IPS-15b (cell line): ENCODE measurements around the gene MAP2K5.

Source experiments
- H3K27me3 ChIP-seq: one replicate; pipeline ENCODE4 v1.6.1; 2013; ENCODE audit warnings: low read length; ENCODE audit not compliant: control insufficient read depth, insufficient read depth
- H3K36me3 ChIP-seq: one replicate; pipeline ENCODE4 v1.6.1; 2013; ENCODE audit warnings: low read length; ENCODE audit not compliant: control insufficient read depth, insufficient read depth
- H3K4me1 ChIP-seq: one replicate; pipeline ENCODE4 v1.6.1; 2013; ENCODE audit warnings: mild to moderate bottlenecking, low read length; ENCODE audit not compliant: control insufficient read depth, insufficient read depth
- H3K4me3 ChIP-seq: one replicate; pipeline ENCODE4 v1.5.1; 2013; ENCODE audit warnings: low read depth, low read length
- H3K9ac ChIP-seq: one replicate; pipeline ENCODE4 v1.6.1; 2013; ENCODE audit warnings: low read depth, mild to moderate bottlenecking, low read length
- H3K9me3 ChIP-seq: one replicate; pipeline ENCODE4 v1.6.1; 2013; ENCODE audit warnings: mild to moderate bottlenecking, low read length; ENCODE audit not compliant: control insufficient read depth, insufficient read depth

Gene MAP2K5

GRCh38 chr15:67510597-67511190, 31.8 kb upstream of the MAP2K5 start:
- Histone ChIP-seq H3K9me3 (no peaks in the 10 kb centered on the region), H3K9ac (no peak overlapping the region), H3K27me3 (no peaks in the 10 kb centered on the region), H3K4me3 (no peak overlapping the region), H3K36me3 (no peaks in the 10 kb centered on the region), H3K4me1 (no peaks in the 10 kb centered on the region)

GRCh38 chr15:67511606-67512005, 30.9 kb upstream of the MAP2K5 start:
- H3K36me3 ChIP-seq = no peaks in the 10 kb centered on the region
- H3K4me1 ChIP-seq = no peaks in the 10 kb centered on the region
- no peaks in the 10 kb centered on the region for H3K9me3 ChIP-seq
- H3K4me3 ChIP-seq = no peak overlapping the region
- H3K9ac ChIP-seq = no peak overlapping the region
- H3K27me3 ChIP-seq = no peaks in the 10 kb centered on the region

- Histone ChIP-seq H3K9ac (no peak overlapping the region), H3K4me3 (no peak overlapping the region), H3K27me3 (no peaks in the 10 kb centered on the region), H3K4me1 (no peaks in the 10 kb centered on the region), H3K9me3 (no peaks in the 10 kb centered on the region), H3K36me3 (no peaks in the 10 kb centered on the region)
Measured at GRCh38 chr15:67512140-67512539, 30.4 kb upstream of the MAP2K5 start.

- Histone ChIP-seq H3K4me1 (no peaks in the 10 kb centered on the region), H3K9ac (no peak overlapping the region), H3K9me3 (no peaks in the 10 kb centered on the region), H3K4me3 (no peak overlapping the region), H3K27me3 (no peaks in the 10 kb centered on the region), H3K36me3 (no peaks in the 10 kb centered on the region)
Measured at GRCh38 chr15:67512933-67513714, 29.4 kb upstream of the MAP2K5 start.

- Histone ChIP-seq H3K36me3 (no peaks in the 10 kb centered on the region), H3K9ac (no peak overlapping the region), H3K4me1 (no peaks in the 10 kb centered on the region), H3K4me3 (no peak overlapping the region), H3K9me3 (no peaks in the 10 kb centered on the region), H3K27me3 (no peaks in the 10 kb centered on the region)
Measured at GRCh38 chr15:67515090-67515489, 27.4 kb upstream of the MAP2K5 start.

GRCh38 chr15:67515557-67515956, 26.9 kb upstream of the MAP2K5 start:
- no peaks in the 10 kb centered on the region for H3K27me3 ChIP-seq

GRCh38 chr15:67520321-67521028, 22.0 kb upstream of the MAP2K5 start:
- no peaks in the 10 kb centered on the region for H3K27me3 ChIP-seq
- H3K36me3 ChIP-seq = no peaks in the 10 kb centered on the region
- peak overlapping the region; percentile 82 for H3K4me3 ChIP-seq
- peaks cover 7% of the 10 kb centered on the region for H3K4me1 ChIP-seq
- H3K9me3 ChIP-seq = no peaks in the 10 kb centered on the region
- peak overlapping the region; percentile 9 for H3K9ac ChIP-seq

More at GRCh38 chr15:67515557-67515956, 26.9 kb upstream of the MAP2K5 start:
- Histone ChIP-seq H3K9me3 (no peaks in the 10 kb centered on the region), H3K4me3 (no peak overlapping the region), H3K36me3 (no peaks in the 10 kb centered on the region), H3K4me1 (no peaks in the 10 kb centered on the region), H3K9ac (no peak overlapping the region)

GRCh38 chr15:67521029-67521782, 21.3 kb upstream of the MAP2K5 start, which contains the start of gene C15orf61:
Gene C15orf61 (plus strand): TSS chr15:67521131. CDS start chr15:67521249, 118 bp downstream.
- H3K27me3 ChIP-seq = no peaks in the 10 kb centered on the region
- peak within 1 kb of the TSS; percentile 82 for H3K4me3 ChIP-seq
- peaks cover 7% of the 10 kb centered on the region for H3K4me1 ChIP-seq
- H3K9me3 ChIP-seq = no peaks in the 10 kb centered on the region
- no peaks in the 10 kb centered on the region for H3K36me3 ChIP-seq
- H3K9ac ChIP-seq = peak within 1 kb of the TSS; percentile 89

GRCh38 chr15:67521783-67522568, 20.5 kb upstream of the MAP2K5 start:
- Histone ChIP-seq H3K4me3 (peak overlapping the region; percentile 82), H3K9me3 (no peaks in the 10 kb centered on the region), H3K4me1 (peaks cover 7% of the 10 kb centered on the region), H3K36me3 (no peaks in the 10 kb centered on the region), H3K27me3 (no peaks in the 10 kb centered on the region), H3K9ac (no peak overlapping the region)

GRCh38 chr15:67523330-67523729, 19.2 kb upstream of the MAP2K5 start:
- H3K4me1 ChIP-seq = peaks cover 7% of the 10 kb centered on the region
- no peaks in the 10 kb centered on the region for H3K27me3 ChIP-seq
- no peaks in the 10 kb centered on the region for H3K9me3 ChIP-seq
- H3K36me3 ChIP-seq = no peaks in the 10 kb centered on the region
- H3K9ac ChIP-seq = no peak overlapping the region
- no peak overlapping the region for H3K4me3 ChIP-seq

- Histone ChIP-seq H3K9me3 (no peaks in the 10 kb centered on the region), H3K27me3 (no peaks in the 10 kb centered on the region), H3K9ac (no peak overlapping the region), H3K4me1 (peaks cover 7% of the 10 kb centered on the region), H3K4me3 (no peak overlapping the region), H3K36me3 (no peaks in the 10 kb centered on the region)
Measured at GRCh38 chr15:67524235-67524634, 18.3 kb upstream of the MAP2K5 start.
